MM.1S (cell line): ENCODE results near the gene TULP3.

Experiments used
- CTCF ChIP-seq: fragments of 300-600 bp; sonication (generic); IDR thresholded peaks from 2 replicates; pipeline ENCODE4 v1.5.1; 2016; ENCODE audit warnings: antibody characterized with exemption, low read length, mixed read lengths
- EZH2 ChIP-seq: fragments of 300-600 bp; sonication (generic); optimal IDR thresholded peaks from 2 replicates; pipeline ENCODE3; 2017; ENCODE audit warnings: low read depth, mild to moderate bottlenecking, antibody characterized with exemption, low read length, mixed read lengths

- TF ChIP-seq CTCF, result no peak
- TF ChIP-seq EZH2, result no peak
Observed at GRCh38 chr12:2919249-2919648, 28.6 kb downstream of the TULP3 start.
